Smooth muscle cell (in vitro differentiated cells): ENCODE measurements around the gene PRDM10. TPM values are rescaled to one million over a fixed set of nuclear protein-coding genes. Genes with fewer than 3 reads are reported as not detected.

Experiments
- DNase-seq: peaks from one replicate; lab custom pipeline; 2025; ENCODE audit not compliant: unreplicated experiment; lab: John Stamatoyannopoulos, UW
- H2AFZ ChIP-seq: fragments of 200-600 bp; sonication (generic); 2 replicates; pipeline ENCODE4 v1.6.0; 2016; ENCODE audit warnings: antibody characterized with exemption, low read depth, mild to moderate bottlenecking
- H3F3A ChIP-seq: fragments of 200-600 bp; sonication (generic); 2 replicates; pipeline ENCODE4 v1.6.0; 2017; ENCODE audit warnings: antibody characterized with exemption, low read depth
- H3K27ac ChIP-seq: fragments of 200-600 bp; sonication (generic); 2 replicates; pipeline ENCODE4 v1.5.1; 2016; ENCODE audit warnings: low read depth, mild to moderate bottlenecking
- H3K27me3 ChIP-seq: fragments of 200-600 bp; sonication (generic); 2 replicates; pipeline ENCODE4 v1.6.1; 2016; ENCODE audit warnings: low read depth, mild to moderate bottlenecking
- H3K36me3 ChIP-seq: fragments of 200-600 bp; sonication (generic); 2 replicates; pipeline ENCODE4 v1.5.1; 2016; ENCODE audit warnings: low read depth
- H3K4me1 ChIP-seq: fragments of 200-600 bp; sonication (generic); 2 replicates; pipeline ENCODE4 v1.5.1; 2016; ENCODE audit warnings: low read depth
- H3K4me2 ChIP-seq: fragments of 200-600 bp; sonication (generic); 2 replicates; pipeline ENCODE4 v1.6.0; 2016; ENCODE audit warnings: mild to moderate bottlenecking
- H3K4me3 ChIP-seq: fragments of 200-600 bp; sonication (generic); 2 replicates; pipeline ENCODE4 v1.5.1; 2016; ENCODE audit warnings: mild to moderate bottlenecking
- H3K79me2 ChIP-seq: fragments of 200-600 bp; sonication (generic); 2 replicates; pipeline ENCODE4 v1.6.0; 2016; ENCODE audit warnings: low read depth, mild to moderate bottlenecking
- H3K9ac ChIP-seq: fragments of 200-600 bp; sonication (generic); 2 replicates; pipeline ENCODE4 v1.6.0; 2016; ENCODE audit warnings: low read depth
- H3K9me3 ChIP-seq: fragments of 200-600 bp; sonication (generic); replicated peaks from 2 replicates; pipeline ENCODE4 v1.5.1; 2016; ENCODE audit warnings: low read depth
- H4K20me1 ChIP-seq: fragments of 200-600 bp; sonication (generic); 2 replicates; pipeline ENCODE4 v1.6.0; 2016; ENCODE audit warnings: low read depth
- CTCF ChIP-seq: fragments of 200-600 bp; sonication (generic); IDR thresholded peaks from 2 replicates; pipeline ENCODE4 v1.5.1; 2017; ENCODE audit warnings: borderline replicate concordance, mild to moderate bottlenecking, antibody characterized with exemption; ENCODE audit not compliant: insufficient read depth, poor library complexity, severe bottlenecking
- WGBS: methylation state at CpG from one replicate; pipeline ENCODE4 v1.1.7; 2016; ENCODE audit warnings: low lambda C conversion rate; 5-methylcytosine and 5-hydroxymethylcytosine counted together
- polyA plus RNA-seq: library from polyadenylated mRNA; unstranded; fragments of >200 nt; fragmentation: Nextera tagmentation; extraction: Ambion mirVana; gene quantifications from 2 replicates; pipeline ENCODE4 v1.2.1, GENCODE V29; 2016
- total RNA-seq: library from RNA; depleted of rRNA; stranded (reverse); fragments of >200 nt; gene quantifications from 2 replicates; pipeline ENCODE4 v1.2.3, GENCODE V29; 2014

Gene PRDM10
- total and polyA plus RNA-seq, 2 experiments from 2014 or later, result 3.7 to 12.2 TPM

DNA sequence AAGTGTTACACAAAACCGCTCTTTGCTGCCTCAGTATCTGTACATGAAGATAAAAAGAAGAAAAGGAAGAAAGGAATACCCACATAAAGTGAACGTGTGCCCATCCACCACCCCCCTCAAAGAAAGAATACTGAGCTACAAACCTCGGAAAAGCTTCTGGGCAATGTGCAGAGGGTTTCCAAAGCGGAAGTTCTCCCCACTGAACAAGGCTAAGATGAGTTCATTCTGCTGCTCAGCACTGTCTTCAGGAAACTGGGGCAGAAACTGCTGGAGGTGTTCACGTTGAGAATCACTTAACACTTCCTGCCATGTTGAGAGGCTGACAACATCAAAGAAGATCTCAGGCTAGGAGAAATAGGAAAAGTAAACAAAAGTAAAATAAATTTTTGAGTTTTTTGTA lies 114.2 kb downstream of the PRDM10 start:
- H3K36me3 ChIP-seq, result peaks cover 34% of the 10 kb centered on the region
- 95% methylated on average over 5 of the region's 5 CpGs for WGBS

DNA sequence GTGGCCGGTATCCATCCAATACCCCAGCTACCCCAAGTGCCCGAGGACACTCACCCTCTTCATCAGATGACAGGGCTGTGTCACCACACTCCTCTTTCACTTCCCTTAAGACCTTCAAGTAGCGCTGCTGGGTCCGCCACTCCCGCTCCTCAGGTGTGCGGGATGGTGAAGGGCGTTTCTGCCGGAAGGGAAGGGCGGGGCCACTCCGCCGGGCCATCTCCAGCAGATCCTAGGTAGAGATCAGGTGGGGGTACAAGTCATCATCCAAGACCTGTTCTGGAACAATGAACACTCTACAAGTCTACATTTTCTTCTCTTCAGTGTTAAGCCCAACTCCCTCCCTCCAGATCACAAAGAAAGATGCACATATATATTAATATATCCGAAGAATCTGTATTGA lies 117.3 kb downstream of the PRDM10 start:
- TF ChIP-seq CTCF, result no peak
- H3K4me3 ChIP-seq, result no peak overlapping the region
- H3K9ac ChIP-seq, result no peak overlapping the region
- no peak for DNase-seq
- no peaks in the 10 kb centered on the region for H3K79me2 ChIP-seq
- H3K9me3 ChIP-seq, result no peaks in the 10 kb centered on the region
- no peak overlapping the region for H3K27ac ChIP-seq
- no peak overlapping the region for H3K4me2 ChIP-seq
- H3K36me3 ChIP-seq, result peaks cover 27% of the 10 kb centered on the region
- H2AFZ ChIP-seq, result no peak overlapping the region
- H3K4me1 ChIP-seq, result no peaks in the 10 kb centered on the region
- peaks cover 8% of the 10 kb centered on the region for H4K20me1 ChIP-seq
- H3F3A ChIP-seq, result no peaks in the 10 kb centered on the region
- 97% methylated on average over 12 of the region's 12 CpGs for WGBS
- H3K27me3 ChIP-seq, result no peaks in the 10 kb centered on the region

More for the DNA sequence above, 114.2 kb downstream of the PRDM10 start:
- no peaks in the 10 kb centered on the region for H3K4me1 ChIP-seq
- H3K27me3 ChIP-seq, result no peaks in the 10 kb centered on the region
- H2AFZ ChIP-seq, result no peak overlapping the region
- peaks cover 12% of the 10 kb centered on the region for H4K20me1 ChIP-seq
- H3K79me2 ChIP-seq, result peaks cover 7% of the 10 kb centered on the region
- H3K4me2 ChIP-seq, result no peak overlapping the region
- H3K9me3 ChIP-seq, result no peaks in the 10 kb centered on the region
- no peak for DNase-seq
- TF ChIP-seq CTCF, result no peak
- H3K4me3 ChIP-seq, result no peak overlapping the region
- no peaks in the 10 kb centered on the region for H3F3A ChIP-seq
- no peak overlapping the region for H3K9ac ChIP-seq
- H3K27ac ChIP-seq, result no peak overlapping the region

DNA sequence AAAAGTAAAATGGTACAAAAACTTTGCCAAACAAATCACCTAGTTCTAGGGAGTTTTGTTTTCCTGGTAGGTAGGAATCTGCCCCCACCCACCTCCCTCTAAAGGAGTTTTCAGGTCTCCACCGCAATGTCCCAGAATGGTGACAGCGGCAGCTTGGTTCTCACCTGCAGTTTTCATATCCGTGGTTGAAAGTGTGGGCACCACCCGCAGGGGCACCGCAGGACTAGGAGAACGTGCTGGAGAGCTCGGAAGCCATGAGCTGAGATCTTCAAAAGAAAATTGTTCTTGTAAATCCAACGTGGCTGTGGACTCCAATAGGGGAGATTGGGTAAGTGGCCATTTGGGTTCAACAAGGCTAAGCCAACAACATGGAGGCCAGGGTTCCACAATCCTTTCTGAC lies 118.1 kb downstream of the PRDM10 start:
- no peak overlapping the region for H3K4me2 ChIP-seq
- TF ChIP-seq CTCF, result no peak
- H4K20me1 ChIP-seq, result peaks cover 5% of the 10 kb centered on the region
- 96% methylated on average over 8 of the region's 8 CpGs for WGBS
- H2AFZ ChIP-seq, result no peak overlapping the region
- DNase-seq, result no peak
- no peaks in the 10 kb centered on the region for H3K4me1 ChIP-seq
- no peak overlapping the region for H3K27ac ChIP-seq
- no peak overlapping the region for H3K4me3 ChIP-seq
- no peak overlapping the region for H3K9ac ChIP-seq
- no peaks in the 10 kb centered on the region for H3F3A ChIP-seq
- H3K9me3 ChIP-seq, result no peaks in the 10 kb centered on the region
- H3K79me2 ChIP-seq, result no peaks in the 10 kb centered on the region
- peaks cover 27% of the 10 kb centered on the region for H3K36me3 ChIP-seq
- H3K27me3 ChIP-seq, result no peaks in the 10 kb centered on the region

- no peaks in the 10 kb centered on the region for H3K27me3 ChIP-seq
- no peak overlapping the region for H3K27ac ChIP-seq
- 77% methylated on average over 9 of the region's 9 CpGs for whole genome bisulfite sequencing
- peaks cover 17% of the 10 kb centered on the region for H3K36me3 ChIP-seq
- TF ChIP-seq CTCF, result peak; percentile 41
- H4K20me1 ChIP-seq, result peaks cover 5% of the 10 kb centered on the region
- H3K4me3 ChIP-seq, result no peak overlapping the region
- no peak overlapping the region for H3K9ac ChIP-seq
- H3K79me2 ChIP-seq, result no peaks in the 10 kb centered on the region
- H3K9me3 ChIP-seq, result no peaks in the 10 kb centered on the region
- H3F3A ChIP-seq, result no peaks in the 10 kb centered on the region
- no peak overlapping the region for H3K4me2 ChIP-seq
- no peak for DNase-seq
- no peaks in the 10 kb centered on the region for H3K4me1 ChIP-seq
- no peak overlapping the region for H2AFZ ChIP-seq
These were observed 121.0 kb downstream of the PRDM10 start for GRCh38 chr11:129881570-129882170.
